HCT116 (cell line): ENCODE data around the gene CHDH. TPM values are rescaled to one million over a fixed set of nuclear protein-coding genes. Genes with fewer than 3 reads are reported as not detected.

ENCODE experiments used
- ATAC-seq: fragments of 200-7000 bp; cut with Tn5 transposase; 2 replicates; pipeline ENCODE4 v1.9.1; 2020; ENCODE audit warnings: mild to moderate bottlenecking, moderate library complexity
- BruUV-seq: library from RNA; stranded (reverse); fragments of 400-500 nt; replicated peaks from 2 replicates; lab custom pipeline; 2021; lab: Mats Ljungman, UMichigan
- CTCF ChIA-PET: fragments of 300-600 bp; sonication (Branson Sonifier 250); formaldehyde crosslinking; loops from one replicate; lab custom pipeline; 2021; ENCODE audit warnings: antibody characterized with exemption; lab: Charles Lee
- POLR2A ChIA-PET: fragments of 300-600, 350-600 bp; sonication (Branson Sonifier 250); formaldehyde crosslinking; loops from one replicate; lab custom pipeline; 2021; ENCODE audit warnings: antibody characterized with exemption; lab: Charles Lee
- RAD21 ChIA-PET, 2 experiments: fragments of 300-600 bp; sonication (Branson Sonifier 250); formaldehyde crosslinking; loops; one replicate each; lab custom pipeline; 2023; ENCODE audit warnings: low total read pairs in 2 of 2; ENCODE audit not compliant: uncharacterized antibody in 2 of 2, unreplicated experiment in 2 of 2, low non-redundant PET in 1 of 2; lab: Charles Lee
- DNase-seq: peaks from one replicate; pipeline ENCODE4 v3.0.0-alpha.2; 2010; ENCODE audit warnings: low read depth, low spot score
- H2AFZ ChIP-seq: fragments of 200-600 bp; shearing (Covaris generic), sonication (generic); 2 replicates; pipeline ENCODE4 v1.6.1; 2017; ENCODE audit warnings: low read depth, mixed run types, mixed read lengths, antibody characterized with exemption, low read length; ENCODE audit not compliant: poor library complexity, severe bottlenecking
- H3K27ac ChIP-seq: 2 replicates; pipeline ENCODE4 v1.5.1; 2012; ENCODE audit warnings: low read depth, low read length
- H3K27me3 ChIP-seq: fragments of 200-600 bp; sonication (generic); 2 replicates; pipeline ENCODE4 v1.6.1; 2016; ENCODE audit warnings: mixed run types, low read length, mixed read lengths; ENCODE audit not compliant: insufficient read depth
- H3K36me3 ChIP-seq, 2 experiments: fragments of 200-500 bp in 1 of 2; fragments of 200-600 bp in 1 of 2; sonication (Bioruptor generic) in 1 of 2; sonication (generic) in 1 of 2; 2 replicates each; pipeline versions ENCODE4 v1.5.1 to v1.6.1; 2014 to 2016; ENCODE audit warnings: low read length in 2 of 2, inconsistent platforms in 1 of 2, mixed read lengths in 1 of 2, mixed run types in 1 of 2; ENCODE audit not compliant: insufficient read depth in 2 of 2, control insufficient read depth in 1 of 2
- H3K4me1 ChIP-seq, 2 experiments: fragments of 200-600 bp in 1 of 2; sonication (generic) in 1 of 2; 2 replicates each; pipeline versions ENCODE4 v1.5.1 to v1.6.1; 2012 to 2017; ENCODE audit warnings: low read length in 2 of 2, inconsistent platforms in 1 of 2, mild to moderate bottlenecking in 1 of 2, mixed read lengths in 1 of 2, mixed run types in 1 of 2, moderate library complexity in 1 of 2; ENCODE audit not compliant: insufficient read depth in 2 of 2, control insufficient read depth in 1 of 2
- H3K4me2 ChIP-seq: fragments of 200-600 bp; sonication (generic); 2 replicates; pipeline ENCODE4 v1.6.1; 2017; ENCODE audit warnings: mixed run types, low read length, mixed read lengths
- H3K4me3 ChIP-seq, 2 experiments: fragments of 200-600 bp in 1 of 2; sonication (generic) in 1 of 2; replicated peaks in 1 of 2; 2 replicates each; pipeline ENCODE4 v1.5.1; 2011 to 2016; ENCODE audit warnings: low read length in 2 of 2, control low read depth in 1 of 2, low read depth in 1 of 2, mild to moderate bottlenecking in 1 of 2, mixed read lengths in 1 of 2, mixed run types in 1 of 2
- H3K79me2 ChIP-seq: fragments of 200-600 bp; sonication (generic); 2 replicates; pipeline ENCODE4 v1.6.1; 2017; ENCODE audit warnings: mild to moderate bottlenecking, mixed run types, low read length, moderate library complexity, mixed read lengths; ENCODE audit not compliant: insufficient read depth
- H3K9ac ChIP-seq: fragments of 200-600 bp; sonication (generic); 2 replicates; pipeline ENCODE4 v1.6.1; 2016; ENCODE audit warnings: low read length, mixed read lengths
- H3K9me2 ChIP-seq: fragments of 200-600 bp; sonication (generic), shearing (Covaris generic); 2 replicates; pipeline ENCODE4 v1.6.1; 2017; ENCODE audit warnings: mixed run types, mild to moderate bottlenecking, moderate library complexity; ENCODE audit not compliant: insufficient read depth
- H3K9me3 ChIP-seq, 2 experiments: fragments of 200-500 bp in 1 of 2; fragments of 200-600 bp in 1 of 2; sonication (Bioruptor generic) in 1 of 2; sonication (generic) in 1 of 2; 2 replicates each; pipeline ENCODE4 v1.6.1; 2014 to 2017; ENCODE audit warnings: low read length in 2 of 2, mixed read lengths in 2 of 2, inconsistent platforms in 1 of 2, low read depth in 1 of 2, mild to moderate bottlenecking in 1 of 2, mixed run types in 1 of 2, moderate library complexity in 1 of 2; ENCODE audit not compliant: control insufficient read depth in 1 of 2, insufficient read depth in 1 of 2
- H4K20me1 ChIP-seq: fragments of 200-600 bp; sonication (generic), shearing (Covaris generic); 2 replicates; pipeline ENCODE4 v1.6.1; 2017; ENCODE audit warnings: mixed run types, mild to moderate bottlenecking, moderate library complexity; ENCODE audit not compliant: insufficient read depth
- CBX3 ChIP-seq: IDR thresholded peaks from 2 replicates; pipeline ENCODE4 v1.6.1; 2012; ENCODE audit warnings: low read depth
- EGR1 ChIP-seq: IDR thresholded peaks from 2 replicates; pipeline ENCODE4 v1.6.1; 2012; ENCODE audit warnings: low read depth
- ELF1 ChIP-seq: IDR thresholded peaks from 2 replicates; pipeline ENCODE4 v1.6.1; 2012; ENCODE audit warnings: low read depth, borderline replicate concordance
- EZH2 ChIP-seq: fragments of 200-600 bp; sonication (generic); IDR thresholded peaks from 2 replicates; pipeline ENCODE4 v1.6.1; 2017; ENCODE audit warnings: antibody characterized with exemption, mixed run types
- EZH2phosphoT487 ChIP-seq: fragments of 200-600 bp; IDR thresholded peaks from 2 replicates; pipeline ENCODE4 v1.6.1; 2018; ENCODE audit warnings: antibody characterized with exemption, borderline replicate concordance
- FOSL1 ChIP-seq: IDR thresholded peaks from 2 replicates; pipeline ENCODE4 v1.6.1; 2012; ENCODE audit warnings: low read depth
- JUND ChIP-seq: IDR thresholded peaks from 2 replicates; pipeline ENCODE4 v1.6.1; 2012
- POLR2A ChIP-seq: IDR thresholded peaks from 2 replicates; pipeline ENCODE4 v1.7.0; 2011; ENCODE audit warnings: borderline replicate concordance; ENCODE audit not compliant: insufficient read depth, insufficient read length; ENCODE audit errors: extremely low read depth
- SIN3A ChIP-seq: IDR thresholded peaks from 2 replicates; pipeline ENCODE4 v1.6.1; 2012; ENCODE audit warnings: low read depth
- SP1 ChIP-seq: IDR thresholded peaks from 2 replicates; pipeline ENCODE4 v1.6.1; 2012; ENCODE audit warnings: low read depth
- SRF ChIP-seq: IDR thresholded peaks from 2 replicates; pipeline ENCODE4 v1.6.1; 2012; ENCODE audit warnings: low read depth
- TCF7L2 ChIP-seq: IDR thresholded peaks from 2 replicates; pipeline ENCODE4 v1.7.0; 2011; ENCODE audit warnings: borderline replicate concordance, inconsistent platforms; ENCODE audit not compliant: insufficient read depth, insufficient read length; ENCODE audit errors: extremely low read depth
- YY1 ChIP-seq: IDR thresholded peaks from 2 replicates; pipeline ENCODE4 v1.6.1; 2011; ENCODE audit warnings: low read length, low read depth, moderate library complexity, mild to moderate bottlenecking; ENCODE audit not compliant: insufficient replicate concordance; ENCODE audit errors: extremely low read depth
- ZFX ChIP-seq: fragments of 450-650 bp; IDR thresholded peaks from 2 replicates; pipeline ENCODE4 v1.6.1; 2017
- ZNF274 ChIP-seq: fragments of 200-500 bp; sonication (Bioruptor generic); IDR thresholded peaks from 2 replicates; pipeline ENCODE4 v1.6.1; 2014; ENCODE audit warnings: mild to moderate bottlenecking, low read depth, low read length, inconsistent platforms
- intact Hi-C: fragments of 100-400 bp; cut with micrococcal nuclease; formaldehyde crosslinking; loops from 2 replicates; pipeline ENCODE4 v1.10.0; 2022
- total RNA-seq: library from RNA; stranded (reverse); gene quantifications from one replicate; pipeline ENCODE4 v1.2.1, GENCODE V29; 2021; ENCODE audit not compliant: unreplicated experiment
- TF ChIP-seq, protein P1 (sequence below): IDR thresholded peaks from 2 replicates; pipeline ENCODE4 v1.6.1; 2012
- TF ChIP-seq, protein P2 (sequence below): IDR thresholded peaks from 2 replicates; pipeline ENCODE4 v1.6.1; 2012; ENCODE audit warnings: low read depth
- TF ChIP-seq, protein P3 (sequence below): IDR thresholded peaks from 2 replicates; pipeline ENCODE4 v1.6.1; 2011; ENCODE audit warnings: mild to moderate bottlenecking, low read length, moderate library complexity; ENCODE audit not compliant: insufficient replicate concordance; ENCODE audit errors: extremely low read depth
- TF ChIP-seq, protein P4 (sequence below): IDR thresholded peaks from 2 replicates; pipeline ENCODE4 v1.6.1; 2012

Gene CHDH
- total RNA-seq, 1 experiment from 2014 or later: 10.8 TPM

DNA sequence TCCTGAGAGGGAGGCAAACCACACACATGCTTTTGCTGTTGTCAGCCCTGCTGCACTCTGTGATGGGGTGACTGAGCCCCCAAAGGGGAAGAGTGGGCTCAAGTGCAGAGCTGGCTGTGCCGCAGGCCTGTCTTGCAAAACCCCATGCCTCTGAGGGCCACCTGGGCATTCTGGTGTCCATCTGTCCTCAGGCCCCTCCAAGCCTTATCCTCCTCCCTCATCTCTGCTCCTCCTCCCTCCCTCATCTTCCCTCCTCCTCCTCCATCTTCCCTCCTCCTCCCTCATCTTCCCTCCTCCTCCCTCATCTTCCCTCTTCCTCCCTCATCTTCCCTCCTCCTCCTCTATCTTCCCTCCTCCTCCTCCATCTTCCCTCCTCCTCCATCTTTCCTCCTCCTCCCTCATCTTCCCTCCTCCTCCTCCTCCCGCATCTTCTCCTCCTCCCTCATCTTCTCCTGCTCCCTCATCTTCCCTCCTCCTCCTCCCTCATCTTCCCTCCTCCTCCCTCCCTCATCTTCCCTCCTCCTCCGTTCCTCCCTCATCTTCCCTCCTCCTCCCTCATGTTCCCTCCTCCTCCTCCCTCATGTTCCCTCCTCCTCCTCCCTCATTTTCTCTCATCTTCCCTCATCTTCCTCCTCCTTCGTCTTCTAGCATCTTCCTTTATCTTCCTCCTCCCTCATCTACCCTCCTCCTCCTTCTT lies 40.6 kb downstream of the CHDH start:
- H3K27ac ChIP-seq: no peak overlapping the region
- peak overlapping the region; percentile 5 for H2AFZ ChIP-seq
- H3K9me3 ChIP-seq: no peaks in the 10 kb centered on the region
- H3K79me2 ChIP-seq: no peaks in the 10 kb centered on the region
- no peaks in the 10 kb centered on the region for H3K36me3 ChIP-seq
- no peak overlapping the region for H3K9ac ChIP-seq
- RAD21 ChIA-PET: no interaction called here
- H3K27me3 ChIP-seq: no peaks in the 10 kb centered on the region
- no peak overlapping the region for H3K4me3 ChIP-seq
- no peaks in the 10 kb centered on the region for H4K20me1 ChIP-seq
- DNase-seq (no peak), ATAC-seq (peak; percentile 35)
- peaks cover 12 to 26% of the 10 kb centered on the region in 2 experiments for H3K4me1 ChIP-seq
- H3K9me2 ChIP-seq: no peaks in the 10 kb centered on the region
- CTCF ChIA-PET: no interaction called here
- POLR2A ChIA-PET: no interaction called here
- no peak for TF ChIP-seq ZNF274
- no peak for TF ChIP-seq YY1
- TF ChIP-seq POLR2A: no peak
- no peak for TF ChIP-seq SP1
- TF ChIP-seq, protein P1, sequence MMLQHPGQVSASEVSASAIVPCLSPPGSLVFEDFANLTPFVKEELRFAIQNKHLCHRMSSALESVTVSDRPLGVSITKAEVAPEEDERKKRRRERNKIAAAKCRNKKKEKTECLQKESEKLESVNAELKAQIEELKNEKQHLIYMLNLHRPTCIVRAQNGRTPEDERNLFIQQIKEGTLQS: no peak
- TF ChIP-seq ZFX: no peak
- no peak for TF ChIP-seq ELF1
- no peak for TF ChIP-seq TCF7L2
- no peak for TF ChIP-seq JUND
- TF ChIP-seq EGR1: no peak
- no peak for TF ChIP-seq FOSL1
- no peak for TF ChIP-seq EZH2
- TF ChIP-seq CBX3: no peak
- no peak for TF ChIP-seq SIN3A
- TF ChIP-seq, protein P2, sequence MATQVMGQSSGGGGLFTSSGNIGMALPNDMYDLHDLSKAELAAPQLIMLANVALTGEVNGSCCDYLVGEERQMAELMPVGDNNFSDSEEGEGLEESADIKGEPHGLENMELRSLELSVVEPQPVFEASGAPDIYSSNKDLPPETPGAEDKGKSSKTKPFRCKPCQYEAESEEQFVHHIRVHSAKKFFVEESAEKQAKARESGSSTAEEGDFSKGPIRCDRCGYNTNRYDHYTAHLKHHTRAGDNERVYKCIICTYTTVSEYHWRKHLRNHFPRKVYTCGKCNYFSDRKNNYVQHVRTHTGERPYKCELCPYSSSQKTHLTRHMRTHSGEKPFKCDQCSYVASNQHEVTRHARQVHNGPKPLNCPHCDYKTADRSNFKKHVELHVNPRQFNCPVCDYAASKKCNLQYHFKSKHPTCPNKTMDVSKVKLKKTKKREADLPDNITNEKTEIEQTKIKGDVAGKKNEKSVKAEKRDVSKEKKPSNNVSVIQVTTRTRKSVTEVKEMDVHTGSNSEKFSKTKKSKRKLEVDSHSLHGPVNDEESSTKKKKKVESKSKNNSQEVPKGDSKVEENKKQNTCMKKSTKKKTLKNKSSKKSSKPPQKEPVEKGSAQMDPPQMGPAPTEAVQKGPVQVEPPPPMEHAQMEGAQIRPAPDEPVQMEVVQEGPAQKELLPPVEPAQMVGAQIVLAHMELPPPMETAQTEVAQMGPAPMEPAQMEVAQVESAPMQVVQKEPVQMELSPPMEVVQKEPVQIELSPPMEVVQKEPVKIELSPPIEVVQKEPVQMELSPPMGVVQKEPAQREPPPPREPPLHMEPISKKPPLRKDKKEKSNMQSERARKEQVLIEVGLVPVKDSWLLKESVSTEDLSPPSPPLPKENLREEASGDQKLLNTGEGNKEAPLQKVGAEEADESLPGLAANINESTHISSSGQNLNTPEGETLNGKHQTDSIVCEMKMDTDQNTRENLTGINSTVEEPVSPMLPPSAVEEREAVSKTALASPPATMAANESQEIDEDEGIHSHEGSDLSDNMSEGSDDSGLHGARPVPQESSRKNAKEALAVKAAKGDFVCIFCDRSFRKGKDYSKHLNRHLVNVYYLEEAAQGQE: no peak
- no peak for TF ChIP-seq SRF
- TF ChIP-seq EZH2phosphoT487: no peak
- TF ChIP-seq, protein P3, sequence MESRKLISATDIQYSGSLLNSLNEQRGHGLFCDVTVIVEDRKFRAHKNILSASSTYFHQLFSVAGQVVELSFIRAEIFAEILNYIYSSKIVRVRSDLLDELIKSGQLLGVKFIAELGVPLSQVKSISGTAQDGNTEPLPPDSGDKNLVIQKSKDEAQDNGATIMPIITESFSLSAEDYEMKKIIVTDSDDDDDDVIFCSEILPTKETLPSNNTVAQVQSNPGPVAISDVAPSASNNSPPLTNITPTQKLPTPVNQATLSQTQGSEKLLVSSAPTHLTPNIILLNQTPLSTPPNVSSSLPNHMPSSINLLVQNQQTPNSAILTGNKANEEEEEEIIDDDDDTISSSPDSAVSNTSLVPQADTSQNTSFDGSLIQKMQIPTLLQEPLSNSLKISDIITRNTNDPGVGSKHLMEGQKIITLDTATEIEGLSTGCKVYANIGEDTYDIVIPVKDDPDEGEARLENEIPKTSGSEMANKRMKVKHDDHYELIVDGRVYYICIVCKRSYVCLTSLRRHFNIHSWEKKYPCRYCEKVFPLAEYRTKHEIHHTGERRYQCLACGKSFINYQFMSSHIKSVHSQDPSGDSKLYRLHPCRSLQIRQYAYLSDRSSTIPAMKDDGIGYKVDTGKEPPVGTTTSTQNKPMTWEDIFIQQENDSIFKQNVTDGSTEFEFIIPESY: no peak
- TF ChIP-seq, protein P4, sequence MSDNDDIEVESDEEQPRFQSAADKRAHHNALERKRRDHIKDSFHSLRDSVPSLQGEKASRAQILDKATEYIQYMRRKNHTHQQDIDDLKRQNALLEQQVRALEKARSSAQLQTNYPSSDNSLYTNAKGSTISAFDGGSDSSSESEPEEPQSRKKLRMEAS: no peak
- intact Hi-C loops: no loop called here
- peak overlapping the region; percentile 48 for H3K4me2 ChIP-seq
- BruUV-seq: no TSS peak
